H1 (cell line): Measurements from ENCODE around the gene UBALD1. TPM values are rescaled to one million over a fixed set of nuclear protein-coding genes. Genes with fewer than 3 reads are reported as not detected.

Experiments used
- CTCF ChIA-PET: fragments of 300-600 bp; sonication (Branson Sonifier 250); formaldehyde crosslinking; loops from one replicate; lab custom pipeline; 2021; ENCODE audit not compliant: partially characterized antibody; lab: Charles Lee
- POLR2A ChIA-PET: fragments of 300-600 bp; sonication (Branson Sonifier 250); formaldehyde crosslinking; loops from one replicate; lab custom pipeline; 2021; ENCODE audit warnings: inconsistent platforms; ENCODE audit not compliant: partially characterized antibody; lab: Charles Lee
- DNase-seq, 2 experiments: peaks; one replicate each; pipeline versions ENCODE4 v3.0.0 to v3.0.0-alpha.2; 2010 to 2022; ENCODE audit warnings: low spot score in 2 of 2, low read depth in 1 of 2, mixed read lengths in 1 of 2
- FAIRE-seq: peaks from 2 replicates; lab custom pipeline; 2011; peaks lifted over from hg19 to GRCh38; lab: Jason Lieb, UNC
- H2AFZ ChIP-seq: 2 replicates; pipeline ENCODE4 v1.8.1; 2012; ENCODE audit warnings: low read length, inconsistent platforms
- H2AK5ac ChIP-seq: 2 replicates; pipeline ENCODE4 v1.6.1; 2013; ENCODE audit warnings: low read depth, low read length
- H2BK120ac ChIP-seq: replicated peaks from 2 replicates; pipeline ENCODE3; 2013; ENCODE audit warnings: low read depth, low read length, inconsistent platforms
- H2BK12ac ChIP-seq: 2 replicates; pipeline ENCODE4 v1.6.1; 2013; ENCODE audit warnings: low read depth, low read length
- H2BK15ac ChIP-seq: 2 replicates; pipeline ENCODE4 v1.6.1; 2013; ENCODE audit warnings: low read length
- H2BK20ac ChIP-seq: 2 replicates; pipeline ENCODE4 v1.6.1; 2013; ENCODE audit warnings: low read length
- H2BK5ac ChIP-seq: 2 replicates; pipeline ENCODE4 v1.6.1; 2013; ENCODE audit warnings: low read depth, low read length
- H3K14ac ChIP-seq: 2 replicates; pipeline ENCODE4 v1.6.1; 2013; ENCODE audit warnings: inconsistent platforms; ENCODE audit not compliant: insufficient read length
- H3K18ac ChIP-seq: 2 replicates; pipeline ENCODE4 v1.6.1; 2013; ENCODE audit warnings: low read length; ENCODE audit errors: extremely low read depth
- H3K23ac ChIP-seq: 2 replicates; pipeline ENCODE4 v1.6.1; 2013; ENCODE audit warnings: inconsistent platforms; ENCODE audit not compliant: insufficient read length
- H3K23me2 ChIP-seq: 2 replicates; pipeline ENCODE4 v1.6.1; 2013; ENCODE audit warnings: low read depth, low read length
- H3K27ac ChIP-seq: 2 replicates; pipeline ENCODE4 v1.6.1; 2011; ENCODE audit warnings: low read depth, low read length, inconsistent platforms
- H3K27me3 ChIP-seq, 4 experiments: replicated peaks in 1 of 4; 1 replicate in 1 of 4; 2 replicates in 3 of 4; pipeline versions ENCODE4 v1.6.1 to v1.8.1; 2011 to 2013; ENCODE audit warnings: low read length in 3 of 4, mild to moderate bottlenecking in 3 of 4, inconsistent platforms in 2 of 4, mixed read lengths in 2 of 4, moderate library complexity in 1 of 4; ENCODE audit not compliant: control insufficient read depth in 3 of 4, insufficient read depth in 3 of 4; ENCODE audit errors: extremely low read depth in 1 of 4
- H3K36me3 ChIP-seq, 4 experiments: 2 replicates each; pipeline versions ENCODE4 v1.6.1 to v1.8.1; 2011 to 2013; ENCODE audit warnings: mild to moderate bottlenecking in 4 of 4, low read length in 3 of 4, moderate library complexity in 2 of 4, control low read depth in 1 of 4, inconsistent platforms in 1 of 4; ENCODE audit not compliant: insufficient read depth in 4 of 4, control insufficient read depth in 2 of 4
- H3K4ac ChIP-seq: replicated peaks from 2 replicates; pipeline ENCODE3; 2013; ENCODE audit warnings: low read length, low read depth, mixed read lengths, inconsistent platforms; ENCODE audit not compliant: insufficient read length
- H3K4me1 ChIP-seq, 4 experiments: replicated peaks in 1 of 4; 1 replicate in 1 of 4; 2 replicates in 3 of 4; pipeline versions ENCODE4 v1.6.1 to v1.8.1; 2011 to 2013; ENCODE audit warnings: low read length in 3 of 4, inconsistent platforms in 2 of 4, mixed read lengths in 1 of 4; ENCODE audit not compliant: insufficient read depth in 4 of 4, control insufficient read depth in 3 of 4
- H3K4me2 ChIP-seq, 2 experiments: 2 replicates each; pipeline versions ENCODE4 v1.6.1 to v1.8.1; 2011 to 2013; ENCODE audit warnings: low read depth in 2 of 2, low read length in 2 of 2, control low read depth in 1 of 2, inconsistent platforms in 1 of 2, mild to moderate bottlenecking in 1 of 2; ENCODE audit not compliant: insufficient read depth in 1 of 2
- H3K4me3 ChIP-seq, 4 experiments: fragments of 200-600, 300-600 bp in 1 of 4; sonication (generic), shearing (Covaris generic), sonication (Bioruptor Twin) in 1 of 4; 2 replicates each; pipeline versions ENCODE4 v1.5.1 to v1.8.1; 2011 to 2016; ENCODE audit warnings: low read length in 4 of 4, low read depth in 3 of 4, control low read depth in 2 of 4, inconsistent platforms in 2 of 4, mild to moderate bottlenecking in 2 of 4, mixed read lengths in 1 of 4, moderate library complexity in 1 of 4; ENCODE audit not compliant: insufficient read depth in 2 of 4; ENCODE audit errors: extremely low read depth in 1 of 4
- H3K56ac ChIP-seq: replicated peaks from 2 replicates; pipeline ENCODE3; 2013; ENCODE audit warnings: low read depth, mild to moderate bottlenecking, mixed read lengths, low read length, inconsistent platforms; ENCODE audit not compliant: insufficient read length
- H3K79me1 ChIP-seq: 2 replicates; pipeline ENCODE4 v1.6.1; 2013; ENCODE audit warnings: low read depth, low read length, control low read depth
- H3K79me2 ChIP-seq, 2 experiments: 2 replicates each; pipeline versions ENCODE4 v1.6.1 to v1.8.1; 2012 to 2013; ENCODE audit warnings: low read length in 2 of 2, mild to moderate bottlenecking in 2 of 2, inconsistent platforms in 1 of 2; ENCODE audit not compliant: insufficient read depth in 2 of 2, control insufficient read depth in 1 of 2
- H3K9ac ChIP-seq, 4 experiments: replicated peaks in 1 of 4; 1 replicate in 1 of 4; 2 replicates in 3 of 4; pipeline versions ENCODE4 v1.6.1 to v1.8.1; 2011 to 2013; ENCODE audit warnings: low read depth in 3 of 4, low read length in 3 of 4, control low read depth in 2 of 4, mild to moderate bottlenecking in 2 of 4, moderate library complexity in 2 of 4, inconsistent platforms in 1 of 4; ENCODE audit errors: extremely low read depth in 1 of 4
- H3K9me3 ChIP-seq, 2 experiments: 2 replicates each; pipeline versions ENCODE4 v1.6.1 to v1.8.1; 2012 to 2013; ENCODE audit warnings: mild to moderate bottlenecking in 2 of 2, moderate library complexity in 2 of 2, control low read depth in 1 of 2, inconsistent platforms in 1 of 2, low read depth in 1 of 2, low read length in 1 of 2, mixed read lengths in 1 of 2; ENCODE audit not compliant: insufficient read depth in 2 of 2
- H4K20me1 ChIP-seq, 2 experiments: replicated peaks in 1 of 2; 2 replicates each; pipeline versions ENCODE3 to v1.8.1; 2011 to 2013; ENCODE audit warnings: inconsistent platforms in 2 of 2, low read length in 2 of 2, mild to moderate bottlenecking in 1 of 2; ENCODE audit not compliant: insufficient read depth in 2 of 2, control insufficient read depth in 1 of 2
- H4K5ac ChIP-seq: 2 replicates; pipeline ENCODE4 v1.6.1; 2013; ENCODE audit warnings: low read length, low read depth, mixed read lengths, inconsistent platforms; ENCODE audit not compliant: insufficient read length
- H4K8ac ChIP-seq: 2 replicates; pipeline ENCODE4 v1.8.0; 2013; ENCODE audit warnings: mild to moderate bottlenecking, moderate library complexity, low read length, inconsistent platforms; ENCODE audit not compliant: insufficient read depth; ENCODE audit errors: extremely low read depth
- H4K91ac ChIP-seq: replicated peaks from 2 replicates; pipeline ENCODE3; 2013; ENCODE audit warnings: low read length, mixed read lengths, inconsistent platforms; ENCODE audit not compliant: insufficient read length
- RAD21 ChIP-seq, 2 experiments: IDR thresholded peaks in 1 of 2; conservative IDR thresholded peaks in 1 of 2; 2 replicates each; pipeline ENCODE4 v1.6.1; 2011; ENCODE audit warnings: low read depth in 2 of 2, low read length in 2 of 2, improper control_type of control experiment in 1 of 2, inconsistent platforms in 1 of 2, mild to moderate bottlenecking in 1 of 2, moderate library complexity in 1 of 2
- SRF ChIP-seq: IDR thresholded peaks from 2 replicates; pipeline ENCODE4 v1.6.1; 2011; ENCODE audit warnings: mild to moderate bottlenecking, low read depth, low read length, moderate library complexity
- ZNF274 ChIP-seq: IDR thresholded peaks from 2 replicates; pipeline ENCODE4 v1.7.0; 2012; ENCODE audit warnings: low read length, borderline replicate concordance; ENCODE audit errors: extremely low read depth
- WGBS, 2 experiments: shearing (Covaris generic) in 1 of 2; methylation state at CpG; one replicate each; pipeline versions ENCODE4 v1.1.6 to v1.1.7; 2013 to 2015; ENCODE audit warnings: low lambda C conversion rate in 2 of 2, mixed read lengths in 2 of 2, inconsistent platforms in 1 of 2, low coverage in 1 of 2, missing lambda C conversion rate in 1 of 2; ENCODE audit not compliant: insufficient replicate concordance in 2 of 2, insufficient coverage in 1 of 2, insufficient read length in 1 of 2; ENCODE audit errors: extremely low coverage in 1 of 2, missing lambda C conversion rate in 1 of 2; 5-methylcytosine and 5-hydroxymethylcytosine counted together
- polyA plus RNA-seq, 7 experiments: library from polyadenylated mRNA; depleted of rRNA in 3 of 7; stranded (reverse) in 5 of 7; unstranded in 2 of 7; fragments of >200 nt in 5 of 7; fragments of 200-250 nt in 2 of 7; gene quantifications; 1 replicate in 5 of 7; 2 replicates in 1 of 7; 4 replicates in 1 of 7; pipeline versions ENCODE4 v1.2.1 to v1.2.3, GENCODE V29; 2011 to 2013; ENCODE audit warnings: missing spikeins in 2 of 7, mixed read lengths in 2 of 7
- total RNA-seq: library from RNA; stranded (reverse); fragmentation: NEBNext Ultra II Directional; extraction: Animal tissue kit (Norgen Biotek cat#: 25700); gene quantifications from 2 replicates; pipeline ENCODE4 v1.2.1, GENCODE V29; 2021

Gene UBALD1
- total and polyA plus RNA-seq, 2 of the 8 experiments (the other 6 are each of a cell fraction or from before 2014, with no cell fraction given): 28.6 to 62.0 TPM

GRCh38 chr16:4608704-4608980, 6.0 kb downstream of the UBALD1 start:
- FAIRE-seq: no peak
- ChIA-PET CTCF (interaction anchor here (0.7 to 5.0 kb wide), 6 partner anchors 16 to 56 kb away, joined by 3 to 21 read pairs (median 3); partner anchors contain the start of gene MGRN1), POLR2A (interaction anchor here (7.6 to 13.3 kb wide), 2 partner anchors 6 to 14 kb away, joined by 55 to 126 read pairs; partner anchors contain the start of gene UBALD1)
- H4K5ac ChIP-seq: no peak overlapping the region
- no peaks in the 10 kb centered on the region for H3K27me3 ChIP-seq
- peaks cover 2 to 20% (median 11%) of the 10 kb centered on the region in 4 experiments; a peak in 4 of 8 replicates for H3K36me3 ChIP-seq
- no peak overlapping the region for H3K4me2 ChIP-seq
- no peak overlapping the region; the same call in 1 of the 2 replicates for H3K27ac ChIP-seq
- H4K20me1 ChIP-seq: peaks cover 13 to 21% of the 10 kb centered on the region in 2 experiments
- H3K9me3 ChIP-seq: no peaks in the 10 kb centered on the region
- no peak overlapping the region for H3K4me3 ChIP-seq
- H4K91ac ChIP-seq: no peak overlapping the region
- H3K23me2 ChIP-seq: peaks cover 5% of the 10 kb centered on the region; the same call in 1 of the 2 replicates
- peaks cover 9% of the 10 kb centered on the region; the same call in 1 of the 2 replicates for H3K79me1 ChIP-seq
- DNase-seq: no peak
- no peak overlapping the region for H2BK15ac ChIP-seq
- H3K4me1 ChIP-seq: peaks cover 0 to 24% (median 21%) of the 10 kb centered on the region in 4 experiments; a peak in 6 of 7 replicates
- no peak overlapping the region for H4K8ac ChIP-seq
- no peak overlapping the region for H3K56ac ChIP-seq
- no peak overlapping the region for H2AK5ac ChIP-seq
- WGBS, 2 experiments: 80% methylated on average over 8 of the region's 8 CpGs; no CpG with 5 or more reads in 1 of the 2 experiments
- no peak overlapping the region for H2BK12ac ChIP-seq
- H3K79me2 ChIP-seq: peaks cover 9 to 38% of the 10 kb centered on the region in 2 experiments; a peak in 3 of 4 replicates
- no peak overlapping the region for H2BK20ac ChIP-seq
- no peak overlapping the region for H3K4ac ChIP-seq
- no peak overlapping the region for H2BK5ac ChIP-seq
- no peak overlapping the region for H2AFZ ChIP-seq
- H3K14ac ChIP-seq: no peak overlapping the region
- no peak overlapping the region for H3K23ac ChIP-seq
- H2BK120ac ChIP-seq: no peak overlapping the region
- no peak overlapping the region for H3K18ac ChIP-seq
- no peak overlapping the region for H3K9ac ChIP-seq
- TF ChIP-seq ZNF274 (no peak), RAD21 (IDR thresholded peaks at IDR 0.05 in 1 of 2, conservative IDR thresholded peaks at IDR 0.05 in 1 of 2; ENCODE audit: low read depth in 2 of 2, low read length in 2 of 2) (no peak), SRF (no peak)
